ENCODE data around the gene SHF. TPM values are rescaled to one million over a fixed set of nuclear protein-coding genes. Genes with fewer than 3 reads are reported as not detected.

The SHF gene
- total RNA-seq, 1 experiment from 2014 or later: 42.9 TPM

DNA sequence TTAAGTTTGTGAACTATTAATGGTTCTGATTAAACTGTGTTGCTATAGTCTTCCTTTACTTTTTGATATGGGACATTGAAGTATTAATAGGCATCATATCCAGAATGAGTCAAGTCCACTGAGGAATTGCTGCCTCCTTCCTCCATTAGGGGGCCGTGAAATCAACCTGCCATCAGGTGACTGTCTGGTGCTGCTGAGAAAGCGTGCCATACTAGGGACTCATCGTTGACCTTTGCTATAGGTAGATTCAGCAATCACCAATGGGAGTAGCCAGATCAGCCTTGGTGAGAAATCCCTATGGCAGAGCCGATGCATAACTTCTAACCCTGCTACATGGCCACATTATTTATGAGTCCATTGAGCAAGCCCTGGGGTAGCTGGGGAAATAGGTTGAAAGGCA is 34.2 kb upstream of the SHF start:
- no peaks in the 10 kb centered on the region for H3K9me3 ChIP-seq (ENCODE audit: low read depth, low read length, poor library complexity, severe bottlenecking)
- H3K4me1 ChIP-seq (ENCODE audit: insufficient read depth, low read length, poor library complexity, severe bottlenecking): no peaks in the 10 kb centered on the region
- TF ChIP-seq CTCF (conservative IDR thresholded peaks at IDR 0.05; ENCODE audit: low read depth, low read length): no peak
- no peak for TF ChIP-seq EZH2 (IDR thresholded peaks at IDR 0.05; ENCODE audit: borderline replicate concordance, low read depth, low read length, poor library complexity, severe bottlenecking)
- ChIA-PET CTCF (no interaction called here), POLR2A (ENCODE audit: low non-redundant PET) (no interaction called here)
- H3K27me3 ChIP-seq (replicated peaks; ENCODE audit: insufficient read depth, low read depth, low read length, poor library complexity): peaks cover 4% of the 10 kb centered on the region
- H3K4me3 ChIP-seq (ENCODE audit: low read depth, low read length, poor library complexity, severe bottlenecking): no peak overlapping the region
- intact Hi-C loops (cut with micrococcal nuclease; ENCODE audit: unreplicated experiment): no loop called here
- H3K36me3 ChIP-seq (ENCODE audit: insufficient read depth, low read length, poor library complexity, severe bottlenecking): no peaks in the 10 kb centered on the region
- no peak overlapping the region for H3K27ac ChIP-seq (ENCODE audit: low read depth, low read length, poor library complexity, severe bottlenecking)
- BruUV-seq (replicated peaks): no TSS peak
- no peak for DNase-seq (ENCODE audit: low spot score)

GRCh38 chr15:45221053-45221599 is 33.4 kb upstream of the SHF start:
- POLR2A ChIA-PET (ENCODE audit: low non-redundant PET): no interaction called here
- Histone ChIP-seq H3K4me3 (ENCODE audit: low read depth, low read length, poor library complexity, severe bottlenecking) (no peak overlapping the region), H3K27me3 (replicated peaks; ENCODE audit: insufficient read depth, low read depth, low read length, poor library complexity) (peaks cover 4% of the 10 kb centered on the region), H3K36me3 (ENCODE audit: insufficient read depth, low read length, poor library complexity, severe bottlenecking) (no peaks in the 10 kb centered on the region), H3K27ac (ENCODE audit: low read depth, low read length, poor library complexity, severe bottlenecking) (no peak overlapping the region), H3K4me1 (ENCODE audit: insufficient read depth, low read length, poor library complexity, severe bottlenecking) (no peaks in the 10 kb centered on the region), H3K9me3 (ENCODE audit: low read depth, low read length, poor library complexity, severe bottlenecking) (no peaks in the 10 kb centered on the region)
- CTCF ChIA-PET: no interaction called here
- intact Hi-C loops (cut with micrococcal nuclease; ENCODE audit: unreplicated experiment): no loop called here
- BruUV-seq (replicated peaks): no TSS peak
- no peak for DNase-seq (ENCODE audit: low spot score)
- TF ChIP-seq CTCF (conservative IDR thresholded peaks at IDR 0.05; ENCODE audit: low read depth, low read length) (no peak), EZH2 (IDR thresholded peaks at IDR 0.05; ENCODE audit: borderline replicate concordance, low read depth, low read length, poor library complexity, severe bottlenecking) (no peak)

DNA sequence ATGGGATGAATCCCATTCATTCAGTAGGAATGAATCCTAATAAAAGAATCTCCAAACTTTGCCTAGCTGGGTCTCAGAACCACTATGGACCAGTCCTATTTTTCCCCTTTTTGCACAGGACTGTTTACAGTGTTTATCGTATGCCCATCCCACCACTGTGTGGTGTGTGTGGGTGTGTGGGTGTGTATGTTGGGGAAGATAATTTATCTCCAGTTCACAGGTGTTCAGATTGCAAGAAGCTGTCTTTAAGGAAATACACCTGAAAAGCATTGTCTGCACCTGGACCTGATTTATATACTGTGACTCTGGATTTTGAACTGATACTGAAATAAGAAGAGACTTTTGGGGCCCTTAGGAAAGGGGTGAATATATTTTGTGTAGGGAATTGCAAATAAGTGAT is 24.7 kb upstream of the SHF start:
- TF ChIP-seq EZH2 (IDR thresholded peaks at IDR 0.05; ENCODE audit: borderline replicate concordance, low read depth, low read length, poor library complexity, severe bottlenecking): no peak
- TF ChIP-seq CTCF (conservative IDR thresholded peaks at IDR 0.05; ENCODE audit: low read depth, low read length): no peak
- intact Hi-C loops (cut with micrococcal nuclease; ENCODE audit: unreplicated experiment): no loop called here
- DNase-seq (ENCODE audit: low spot score): no peak
- CTCF ChIA-PET: no interaction called here
- Histone ChIP-seq H3K36me3 (ENCODE audit: insufficient read depth, low read length, poor library complexity, severe bottlenecking) (no peaks in the 10 kb centered on the region), H3K27me3 (replicated peaks; ENCODE audit: insufficient read depth, low read depth, low read length, poor library complexity) (no peaks in the 10 kb centered on the region), H3K9me3 (ENCODE audit: low read depth, low read length, poor library complexity, severe bottlenecking) (no peaks in the 10 kb centered on the region), H3K4me1 (ENCODE audit: insufficient read depth, low read length, poor library complexity, severe bottlenecking) (no peaks in the 10 kb centered on the region), H3K27ac (ENCODE audit: low read depth, low read length, poor library complexity, severe bottlenecking) (no peak overlapping the region), H3K4me3 (ENCODE audit: low read depth, low read length, poor library complexity, severe bottlenecking) (no peak overlapping the region)
- POLR2A ChIA-PET (ENCODE audit: low non-redundant PET): no interaction called here
- BruUV-seq (replicated peaks): no TSS peak
